HEK293 (cell line): Measurements from ENCODE around the gene ACCSL.

ENCODE experiments used
- CTCF ChIA-PET: fragments of 350-600 bp; formaldehyde crosslinking; extraction: SDS; loops from one replicate; lab custom pipeline; 2021; ENCODE audit warnings: antibody characterized with exemption; lab: Yijun Ruan, JAX
- POLR2A ChIA-PET: fragments of 300-600 bp; formaldehyde crosslinking; extraction: SDS; loops from one replicate; lab custom pipeline; 2020; ENCODE audit warnings: antibody characterized with exemption, inconsistent platforms; lab: Yijun Ruan, JAX
- H3K27ac ChIP-seq: fragments of 200-500 bp; sonication (Bioruptor generic); 2 replicates; pipeline ENCODE4 v1.5.1; 2014; ENCODE audit warnings: low read depth, low read length, control low read depth, inconsistent platforms; ENCODE audit errors: extremely low read depth
- H3K36me3 ChIP-seq, 2 experiments: fragments of 200-500 bp in 1 of 2; sonication (Bioruptor generic) in 1 of 2; 1 replicate in 1 of 2; 2 replicates in 1 of 2; pipeline ENCODE4 v1.5.1; 2014 to 2017; ENCODE audit warnings: inconsistent platforms in 2 of 2, low read length in 2 of 2; ENCODE audit not compliant: control insufficient read depth in 2 of 2, insufficient read depth in 1 of 2
- H3K4me1 ChIP-seq: fragments of 200-500 bp; sonication (Bioruptor generic); 2 replicates; pipeline ENCODE4 v1.5.1; 2014; ENCODE audit warnings: mild to moderate bottlenecking, low read length, inconsistent platforms; ENCODE audit not compliant: control insufficient read depth, insufficient read depth
- H3K4me3 ChIP-seq: 2 replicates; pipeline ENCODE4 v1.5.1; 2011; ENCODE audit warnings: low read depth, mild to moderate bottlenecking, control low read depth, low read length, moderate library complexity
- H3K9me3 ChIP-seq: fragments of 200-500 bp; sonication (Bioruptor generic); 2 replicates; pipeline ENCODE4 v1.5.1; 2014; ENCODE audit warnings: low read depth, low read length, inconsistent platforms; ENCODE audit not compliant: control insufficient read depth, insufficient read depth
- ATF2 ChIP-seq: fragments of 450-650 bp; formaldehyde crosslinking; IDR thresholded peaks from 2 replicates; pipeline ENCODE4 v1.5.1; 2016; ENCODE audit warnings: missing biosample characterization, missing genetic modification characterization, low read depth
- KLF10 ChIP-seq: fragments of 450-650 bp; IDR thresholded peaks from 2 replicates; pipeline ENCODE4 v1.5.1; 2018; ENCODE audit warnings: missing biosample characterization, mild to moderate bottlenecking, missing genetic modification characterization
- KLF7 ChIP-seq: fragments of 450-650 bp; formaldehyde crosslinking; IDR thresholded peaks from 2 replicates; pipeline ENCODE4 v1.5.1; 2016; ENCODE audit warnings: missing biosample characterization, missing genetic modification characterization, borderline replicate concordance
- OSR2 ChIP-seq: fragments of 450-650 bp; formaldehyde crosslinking; IDR thresholded peaks from 2 replicates; pipeline ENCODE4 v1.5.1; 2016; ENCODE audit warnings: missing biosample characterization, missing genetic modification characterization
- PRDM2 ChIP-seq: fragments of 450-650 bp; formaldehyde crosslinking; IDR thresholded peaks from 2 replicates; pipeline ENCODE4 v1.5.1; 2016; ENCODE audit warnings: missing biosample characterization, missing genetic modification characterization, borderline replicate concordance
- PRDM6 ChIP-seq: fragments of 450-650 bp; formaldehyde crosslinking; IDR thresholded peaks from 2 replicates; pipeline ENCODE4 v1.5.1; 2017; ENCODE audit warnings: missing biosample characterization, missing genetic modification characterization
- SP2 ChIP-seq: fragments of 450-650 bp; formaldehyde crosslinking; IDR thresholded peaks from 2 replicates; pipeline ENCODE4 v1.5.1; 2016; ENCODE audit warnings: missing biosample characterization, missing genetic modification characterization
- TRIM28 ChIP-seq: IDR thresholded peaks from 2 replicates; pipeline ENCODE4 v1.6.1; 2011; ENCODE audit warnings: low read length, control low read depth, borderline replicate concordance
- ZNF133 ChIP-seq: fragments of 450-650 bp; formaldehyde crosslinking; IDR thresholded peaks from 2 replicates; pipeline ENCODE4 v1.5.1; 2016; ENCODE audit warnings: missing biosample characterization, missing genetic modification characterization
- ZNF16 ChIP-seq: fragments of 450-650 bp; formaldehyde crosslinking; IDR thresholded peaks from 2 replicates; pipeline ENCODE4 v1.5.1; 2016; ENCODE audit warnings: low read depth, missing biosample characterization, missing genetic modification characterization
- ZNF184 ChIP-seq: fragments of 450-650 bp; IDR thresholded peaks from 2 replicates; pipeline ENCODE4 v1.5.1; 2018; ENCODE audit warnings: missing biosample characterization, mild to moderate bottlenecking, missing genetic modification characterization
- ZNF221 ChIP-seq: fragments of 450-650 bp; formaldehyde crosslinking; IDR thresholded peaks from 2 replicates; pipeline ENCODE4 v1.5.1; 2017; ENCODE audit warnings: missing biosample characterization, missing genetic modification characterization, borderline replicate concordance
- ZNF311 ChIP-seq: fragments of 450-650 bp; formaldehyde crosslinking; IDR thresholded peaks from 2 replicates; pipeline ENCODE4 v1.5.1; 2017; ENCODE audit warnings: missing biosample characterization, missing genetic modification characterization, borderline replicate concordance
- ZNF354C ChIP-seq: fragments of 450-650 bp; formaldehyde crosslinking; IDR thresholded peaks from 2 replicates; pipeline ENCODE4 v1.5.1; 2016; ENCODE audit warnings: missing biosample characterization, missing genetic modification characterization, low read depth, borderline replicate concordance
- ZNF37A ChIP-seq: fragments of 450-650 bp; IDR thresholded peaks from 2 replicates; pipeline ENCODE4 v1.5.1; 2018; ENCODE audit warnings: missing biosample characterization, missing genetic modification characterization
- ZNF426 ChIP-seq: fragments of 450-650 bp; formaldehyde crosslinking; IDR thresholded peaks from 2 replicates; pipeline ENCODE4 v1.5.1; 2017; ENCODE audit warnings: missing biosample characterization, missing genetic modification characterization, mild to moderate bottlenecking, inconsistent platforms, moderate library complexity
- ZNF449 ChIP-seq: fragments of 450-650 bp; formaldehyde crosslinking; IDR thresholded peaks from 2 replicates; pipeline ENCODE4 v1.5.1; 2017; ENCODE audit warnings: missing biosample characterization, mild to moderate bottlenecking, missing genetic modification characterization, moderate library complexity
- ZNF560 ChIP-seq: fragments of 450-650 bp; formaldehyde crosslinking; IDR thresholded peaks from 2 replicates; pipeline ENCODE4 v1.5.1; 2017; ENCODE audit warnings: missing biosample characterization, missing genetic modification characterization, borderline replicate concordance
- ZNF639 ChIP-seq: fragments of 450-650 bp; formaldehyde crosslinking; IDR thresholded peaks from 2 replicates; pipeline ENCODE4 v1.5.1; 2016; ENCODE audit warnings: missing biosample characterization, missing genetic modification characterization
- ZNF747 ChIP-seq: fragments of 450-650 bp; formaldehyde crosslinking; IDR thresholded peaks from 2 replicates; pipeline ENCODE4 v1.5.1; 2016; ENCODE audit warnings: missing biosample characterization, missing genetic modification characterization

The ACCSL gene

GRCh38 chr11:44080951-44081350, 33.2 kb downstream of the ACCSL start (continued):
- TF ChIP-seq ZNF221 (tag by site-specific recombination) (no peak), ZNF16 (tag by site-specific recombination) (no peak), ZNF449 (tag by site-specific recombination) (no peak), ZNF560 (no peak)

- Histone ChIP-seq H3K27ac (no peak overlapping the region), H3K9me3 (no peaks in the 10 kb centered on the region), H3K36me3 (no peaks in the 10 kb centered on the region), H3K4me3 (no peak overlapping the region), H3K4me1 (no peaks in the 10 kb centered on the region)
- ChIA-PET POLR2A (no interaction called here), CTCF (interaction anchor here (0.9 to 8.4 kb wide), 2 partner anchors 12 to 137 kb away, joined by 3 to 64 read pairs; partner anchors contain the start of gene EXT2)
- TF ChIP-seq ZNF37A (no peak), ZNF16 (tag by site-specific recombination) (no peak), SP2 (tag by site-specific recombination) (no peak), ZNF426 (tag by site-specific recombination) (no peak), ZNF184 (no peak), KLF10 (tag by site-specific recombination) (no peak), KLF7 (tag by site-specific recombination) (no peak), ZNF639 (no peak), TRIM28 (no peak), ZNF747 (tag by site-specific recombination) (no peak), OSR2 (no peak)
These were observed 34.9 kb downstream of the ACCSL start for GRCh38 chr11:44082645-44083044.

- ChIA-PET POLR2A (no interaction called here), CTCF (interaction anchor here (0.9 to 8.4 kb wide), 2 partner anchors 11 to 138 kb away, joined by 3 to 64 read pairs; partner anchors contain the start of gene EXT2)
- no peak overlapping the region for H3K27ac ChIP-seq
- no peak overlapping the region for H3K4me3 ChIP-seq
- H3K36me3 ChIP-seq: no peaks in the 10 kb centered on the region
- H3K9me3 ChIP-seq: no peaks in the 10 kb centered on the region
- no peaks in the 10 kb centered on the region for H3K4me1 ChIP-seq
- no peak for TF ChIP-seq PRDM2
- TF ChIP-seq ZNF133 (tag by site-specific recombination): no peak
- TF ChIP-seq ATF2 (tag by site-specific recombination): no peak
- no peak for TF ChIP-seq ZNF354C (tag by site-specific recombination)
- TF ChIP-seq ZNF311: no peak
- no peak for TF ChIP-seq PRDM6 (tag by site-specific recombination)
These were observed 35.7 kb downstream of the ACCSL start for GRCh38 chr11:44083433-44083832.
